PC-9 (cell line): ENCODE measurements around the gene RIPOR3.

Source experiments
- CTCF ChIP-seq: fragments of 200-600 bp; sonication (generic); conservative IDR thresholded peaks from 2 replicates; pipeline ENCODE4 v1.6.1; 2017; ENCODE audit warnings: mixed run types, antibody characterized with exemption, mild to moderate bottlenecking, moderate library complexity
- EZH2 ChIP-seq: fragments of 200-600 bp; sonication (generic); IDR thresholded peaks from 2 replicates; pipeline ENCODE4 v1.8.0; 2017; ENCODE audit warnings: antibody characterized with exemption, low read depth

DNA sequence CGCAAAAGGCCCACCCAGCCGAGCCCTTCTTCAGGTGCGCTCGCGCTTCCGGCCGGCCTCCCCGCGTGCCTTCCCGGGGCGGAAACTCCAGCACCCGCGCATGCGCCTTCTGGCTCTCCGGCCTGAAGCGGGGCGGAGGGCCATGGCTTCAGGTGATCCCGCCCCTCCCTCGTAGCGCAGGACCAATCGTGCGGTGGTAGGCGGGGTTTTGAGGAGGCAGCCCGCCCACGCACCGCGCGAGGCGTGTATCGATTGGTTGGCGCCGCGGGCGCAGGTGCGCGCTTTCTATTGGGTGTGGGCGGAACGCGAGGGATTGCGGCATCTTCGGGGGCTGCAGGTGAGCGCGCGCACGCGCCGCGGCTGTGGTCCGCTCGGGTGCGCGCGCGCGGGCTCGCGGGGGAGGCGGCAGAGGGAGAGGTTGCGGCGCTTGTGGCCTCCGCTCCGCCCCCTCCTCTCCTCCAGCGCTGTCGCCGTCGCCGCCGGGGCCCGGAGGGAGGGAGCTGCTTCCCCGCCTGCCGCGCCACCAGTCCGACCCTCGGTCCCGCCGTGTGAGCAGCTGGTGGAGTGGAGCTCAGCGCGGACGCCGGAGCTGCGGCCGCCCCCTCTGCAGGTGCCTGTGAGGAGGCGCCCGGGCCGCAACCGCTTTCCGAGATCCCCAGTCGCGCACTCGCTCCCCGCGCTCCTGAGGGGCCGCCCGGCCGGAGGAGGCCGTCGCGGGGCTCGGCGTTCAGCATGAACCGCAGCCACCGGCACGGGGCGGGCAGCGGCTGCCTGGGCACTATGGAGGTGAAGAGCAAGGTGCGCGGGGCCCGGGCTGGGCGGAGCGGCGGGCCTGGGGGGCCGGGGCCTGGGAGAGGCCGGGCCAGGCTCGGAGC lies 40.0 kb upstream of the RIPOR3 start, which contains the start of gene PARD6B:
- no peak for TF ChIP-seq CTCF
- TF ChIP-seq EZH2 = no peak
